GM12872 (cell line): ENCODE data around the gene S100A6.

Experiments used
- TF ChIP-seq, protein P1 (sequence below): IDR thresholded peaks from 3 replicates; pipeline ENCODE4 v1.5.1; 2011; ENCODE audit warnings: low read depth, mild to moderate bottlenecking, low read length, moderate library complexity; ENCODE audit not compliant: insufficient read depth

S100A6 gene

DNA sequence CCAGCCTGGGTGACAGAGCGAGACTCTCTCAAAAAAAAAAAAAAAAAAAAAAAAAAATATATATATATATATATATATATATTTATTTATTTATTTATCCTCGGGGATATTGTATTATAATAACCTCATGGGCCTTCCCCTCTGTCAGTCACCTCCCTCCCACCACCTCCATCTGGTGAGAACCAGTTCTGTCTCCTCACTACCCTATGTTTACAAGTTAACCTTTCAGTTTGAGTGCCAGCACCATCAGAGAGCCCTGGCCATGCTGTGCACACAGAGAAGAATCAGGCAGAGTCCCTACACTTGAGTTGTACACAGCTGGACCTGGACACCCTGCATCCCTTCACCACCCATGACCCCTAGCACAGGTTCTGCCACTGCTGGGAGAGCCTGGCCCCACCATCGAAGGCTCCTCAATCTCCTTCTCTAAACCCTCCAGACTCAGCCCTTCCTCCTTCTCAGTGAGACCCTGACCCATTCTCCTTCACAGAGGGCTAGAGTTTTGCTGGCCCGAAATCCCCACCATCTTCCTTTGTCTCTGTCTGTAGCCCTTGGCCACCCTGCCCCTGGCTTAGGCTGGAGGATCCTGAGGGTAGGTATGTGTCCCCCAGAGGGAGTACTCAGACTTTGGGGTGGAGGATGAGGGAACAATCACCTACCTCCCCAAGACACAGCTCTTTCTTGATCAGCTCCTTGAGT lies 3.8 kb upstream of the S100A6 start:
- TF ChIP-seq, protein P1, sequence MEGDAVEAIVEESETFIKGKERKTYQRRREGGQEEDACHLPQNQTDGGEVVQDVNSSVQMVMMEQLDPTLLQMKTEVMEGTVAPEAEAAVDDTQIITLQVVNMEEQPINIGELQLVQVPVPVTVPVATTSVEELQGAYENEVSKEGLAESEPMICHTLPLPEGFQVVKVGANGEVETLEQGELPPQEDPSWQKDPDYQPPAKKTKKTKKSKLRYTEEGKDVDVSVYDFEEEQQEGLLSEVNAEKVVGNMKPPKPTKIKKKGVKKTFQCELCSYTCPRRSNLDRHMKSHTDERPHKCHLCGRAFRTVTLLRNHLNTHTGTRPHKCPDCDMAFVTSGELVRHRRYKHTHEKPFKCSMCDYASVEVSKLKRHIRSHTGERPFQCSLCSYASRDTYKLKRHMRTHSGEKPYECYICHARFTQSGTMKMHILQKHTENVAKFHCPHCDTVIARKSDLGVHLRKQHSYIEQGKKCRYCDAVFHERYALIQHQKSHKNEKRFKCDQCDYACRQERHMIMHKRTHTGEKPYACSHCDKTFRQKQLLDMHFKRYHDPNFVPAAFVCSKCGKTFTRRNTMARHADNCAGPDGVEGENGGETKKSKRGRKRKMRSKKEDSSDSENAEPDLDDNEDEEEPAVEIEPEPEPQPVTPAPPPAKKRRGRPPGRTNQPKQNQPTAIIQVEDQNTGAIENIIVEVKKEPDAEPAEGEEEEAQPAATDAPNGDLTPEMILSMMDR = no peak

DNA sequence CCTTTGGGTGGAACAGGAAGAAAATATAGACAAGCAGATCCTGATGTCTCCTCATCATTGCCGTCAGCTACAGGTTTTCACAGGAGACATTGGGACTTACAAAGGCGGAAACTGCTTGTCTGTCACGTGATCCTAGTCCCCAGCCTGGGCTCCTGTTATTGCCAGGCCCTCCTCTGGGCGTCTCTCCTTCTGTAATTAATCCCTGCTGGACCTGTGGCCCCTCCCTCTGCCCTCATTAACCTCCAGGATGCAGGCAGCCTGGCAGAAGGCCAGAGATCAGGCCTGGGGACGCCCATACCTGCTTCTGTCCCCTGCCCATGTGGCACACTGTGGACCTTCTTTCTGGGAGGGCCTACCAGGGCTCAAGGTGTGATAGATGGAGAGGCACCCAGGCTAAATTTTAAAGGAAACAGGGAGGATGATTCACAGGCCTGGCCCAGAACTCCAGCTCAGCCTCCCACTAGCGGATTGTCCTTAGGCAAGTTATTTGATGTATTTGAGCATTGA lies 2.6 kb upstream of the S100A6 start:
- TF ChIP-seq, protein P1 = no peak

DNA sequence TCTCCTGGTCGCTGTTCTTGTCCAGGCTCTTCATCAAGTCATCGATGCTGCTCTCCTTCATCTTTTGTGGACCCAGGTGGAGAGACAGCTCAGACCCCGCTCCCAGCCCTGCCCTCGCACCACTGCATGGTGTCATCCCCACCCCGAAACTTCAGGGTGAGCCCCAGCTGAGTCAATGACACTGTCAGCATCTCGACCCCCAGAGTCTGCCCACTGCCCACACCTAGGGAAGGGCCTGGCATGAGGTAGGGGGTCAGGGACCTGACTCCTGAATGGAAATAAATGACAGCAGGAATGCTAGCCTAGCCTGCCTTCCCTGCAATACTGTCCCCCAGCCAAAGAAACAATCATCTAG lies 1.6 kb upstream of the S100A6 start:
- TF ChIP-seq, protein P1 = no peak

DNA sequence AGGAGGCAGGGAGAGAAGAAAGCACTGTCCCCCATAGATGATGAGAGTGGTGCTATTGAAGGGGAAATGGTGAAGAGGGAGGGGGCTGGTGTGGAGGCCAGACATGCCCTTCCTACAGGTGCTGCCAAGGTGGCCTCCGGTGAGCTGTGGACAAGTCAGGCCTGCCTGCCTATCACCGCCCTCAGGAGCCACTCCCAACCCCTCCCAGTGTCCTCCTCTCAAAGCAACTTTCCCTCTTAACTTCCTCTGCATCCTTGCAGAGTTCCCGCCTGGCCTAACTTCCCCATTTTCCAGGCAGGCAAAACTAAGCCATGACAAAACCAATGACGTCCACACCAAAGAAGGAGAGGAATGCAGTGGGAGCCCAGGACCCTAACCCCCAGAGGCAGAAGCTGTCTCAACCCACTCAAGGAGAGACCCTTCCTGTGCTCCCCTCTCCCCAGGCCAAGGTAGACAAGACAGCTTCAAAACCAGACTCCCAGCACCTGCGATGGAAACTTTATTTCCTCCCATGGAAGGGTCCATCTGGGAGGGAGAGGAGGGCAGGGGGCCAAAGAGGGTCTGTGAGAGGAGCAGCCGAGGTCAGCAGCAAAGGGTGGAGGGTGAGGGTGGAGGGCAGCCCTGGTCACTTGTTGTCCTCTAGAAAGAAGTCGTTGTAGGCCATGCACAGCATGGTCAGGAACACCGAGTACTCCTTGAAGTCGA lies 1.0 kb upstream of the S100A6 start:
- TF ChIP-seq, protein P1 = no peak

DNA sequence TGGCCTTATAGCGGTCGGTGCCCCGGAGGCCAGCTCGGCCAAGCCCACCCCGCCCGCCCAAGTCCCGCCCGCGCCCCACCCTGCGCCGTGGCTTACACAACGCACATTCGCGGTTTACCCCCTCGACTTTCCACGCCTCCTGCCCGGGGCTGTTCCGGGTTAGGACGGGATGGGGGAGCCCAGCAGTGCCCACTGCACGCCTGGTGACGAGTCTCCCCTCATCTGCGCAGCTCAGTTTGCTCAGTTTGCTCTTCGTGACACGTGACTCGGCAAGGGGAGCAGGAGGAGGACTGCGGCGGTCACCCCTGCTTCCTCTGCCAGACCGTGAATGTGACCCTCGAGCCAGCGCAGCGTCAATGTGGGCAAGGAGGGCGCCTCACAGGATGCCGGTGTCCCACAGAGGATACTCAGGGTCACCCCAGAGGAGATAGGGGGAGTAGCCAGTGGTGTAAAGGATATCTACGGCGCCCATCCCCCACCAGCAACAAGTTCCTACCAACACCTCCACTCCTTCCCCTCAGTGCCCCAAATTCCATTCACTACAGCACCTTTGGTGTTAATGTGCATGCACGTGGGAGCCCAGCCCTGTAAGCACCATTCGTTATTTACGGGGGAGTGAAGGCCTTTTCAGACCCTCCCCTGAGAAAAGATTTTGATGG lies 350 bp upstream of the S100A6 start:
- TF ChIP-seq, protein P1 = no peak

DNA sequence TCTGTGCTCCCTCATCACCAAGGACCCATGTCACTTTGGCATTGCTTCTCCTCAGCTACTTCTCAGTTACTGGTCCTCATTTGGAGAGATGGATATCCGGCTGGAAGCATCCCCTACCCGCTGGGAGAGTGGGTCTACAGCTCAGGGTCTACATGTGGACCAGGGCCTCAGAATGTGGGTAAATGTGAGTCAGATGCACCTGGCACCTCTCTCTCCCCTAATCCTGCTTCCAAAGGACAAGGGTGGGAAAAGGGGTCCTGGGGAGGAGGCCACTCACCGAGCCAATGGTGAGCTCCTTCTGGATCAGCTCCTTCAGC lies 908 bp downstream of the S100A6 start:
- TF ChIP-seq, protein P1 = no peak

DNA sequence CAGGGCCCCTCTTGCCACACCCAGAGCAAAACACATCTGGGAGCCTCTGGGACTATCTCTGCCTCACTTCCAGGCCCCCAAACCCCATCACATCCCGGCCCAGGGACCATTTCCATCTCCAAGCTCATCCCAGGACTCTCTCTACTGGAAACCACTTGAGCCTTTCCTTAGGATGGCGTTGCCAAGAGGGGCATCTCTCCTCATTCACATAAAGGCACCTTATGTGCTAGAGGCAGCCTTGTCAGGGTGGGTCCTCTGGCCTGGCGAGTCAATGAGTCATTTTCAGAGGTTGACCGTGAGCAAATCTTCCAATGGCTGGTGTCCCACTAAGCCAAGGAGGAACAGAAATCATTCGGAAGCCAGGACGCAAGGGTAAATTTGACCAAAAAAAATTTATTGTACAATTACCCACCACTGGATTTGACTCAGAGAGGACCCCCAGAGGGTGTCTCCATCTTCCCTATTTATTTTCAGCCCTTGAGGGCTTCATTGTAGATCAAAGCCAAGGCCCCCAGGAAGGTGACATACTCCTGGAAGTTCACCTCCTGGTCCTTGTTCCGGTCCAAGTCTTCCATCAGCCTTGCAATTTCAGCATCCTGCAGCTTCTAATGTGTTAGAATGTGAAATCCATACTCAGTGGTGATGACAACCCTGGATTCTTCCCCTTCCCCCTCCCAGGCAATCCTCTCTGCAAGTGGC lies 1.4 kb downstream of the S100A6 start:
- TF ChIP-seq, protein P1 = no peak
